Mesendoderm (in vitro differentiated cells): ENCODE results near the gene SLC30A7. TPM values are rescaled to one million over a fixed set of nuclear protein-coding genes. Genes with fewer than 3 reads are reported as not detected.
A peak's percentile ranks its signal among the peaks of the same experiment; 100 is the strongest.
"Not testable (repeated sequence)": the region's sequence is repeated elsewhere in the genome, so short reads cannot be mapped to it uniquely, and the experiment has no call there.

Source experiments
- DNase-seq: peaks from one replicate; pipeline ENCODE4 v3.0.0; 2013
- H2AK5ac ChIP-seq: 2 replicates; pipeline ENCODE4 v1.6.1; 2013; ENCODE audit warnings: low read length, inconsistent platforms
- H2BK120ac ChIP-seq: 2 replicates; pipeline ENCODE4 v1.6.1; 2013; ENCODE audit warnings: low read depth, mild to moderate bottlenecking, low read length, moderate library complexity, mixed read lengths
- H2BK15ac ChIP-seq: replicated peaks from 2 replicates; pipeline ENCODE4 v1.6.1; 2013; ENCODE audit warnings: low read depth, mild to moderate bottlenecking, moderate library complexity
- H2BK5ac ChIP-seq: 2 replicates; pipeline ENCODE4 v1.6.1; 2013; ENCODE audit warnings: low read length, inconsistent platforms
- H3K18ac ChIP-seq: 2 replicates; pipeline ENCODE4 v1.6.1; 2013; ENCODE audit warnings: mild to moderate bottlenecking, low read length, mixed read lengths
- H3K23ac ChIP-seq: one replicate; pipeline ENCODE4 v1.6.1; 2013; ENCODE audit warnings: low read length
- H3K27ac ChIP-seq: 2 replicates; pipeline ENCODE4 v1.5.1; 2013; ENCODE audit warnings: low read depth, mild to moderate bottlenecking, inconsistent platforms, low read length, moderate library complexity
- H3K27me3 ChIP-seq: 2 replicates; pipeline ENCODE4 v1.6.1; 2013; ENCODE audit warnings: low read length, control low read depth, mild to moderate bottlenecking, inconsistent platforms; ENCODE audit not compliant: insufficient read depth, poor library complexity
- H3K36me3 ChIP-seq: 2 replicates; pipeline ENCODE4 v1.6.1; 2013; ENCODE audit warnings: low read length, inconsistent platforms; ENCODE audit not compliant: control insufficient read depth, insufficient read depth
- H3K4ac ChIP-seq: one replicate; pipeline ENCODE4 v1.6.1; 2013; ENCODE audit warnings: low read depth, mild to moderate bottlenecking, low read length, moderate library complexity
- H3K4me1 ChIP-seq: 2 replicates; pipeline ENCODE4 v1.6.1; 2013; ENCODE audit warnings: low read depth, low read length, inconsistent platforms; ENCODE audit not compliant: control insufficient read depth
- H3K4me2 ChIP-seq: 2 replicates; pipeline ENCODE4 v1.6.1; 2013; ENCODE audit warnings: low read length
- H3K4me3 ChIP-seq: 2 replicates; pipeline ENCODE4 v1.5.1; 2013; ENCODE audit warnings: mild to moderate bottlenecking, low read length
- H3K56ac ChIP-seq: one replicate; pipeline ENCODE4 v1.6.1; 2013; ENCODE audit warnings: low read length
- H3K79me1 ChIP-seq: 2 replicates; pipeline ENCODE4 v1.6.1; 2013; ENCODE audit warnings: low read length, inconsistent platforms
- H3K79me2 ChIP-seq: 2 replicates; pipeline ENCODE4 v1.6.1; 2013; ENCODE audit warnings: mild to moderate bottlenecking, low read length; ENCODE audit not compliant: control insufficient read depth, insufficient read depth
- H3K9ac ChIP-seq: 2 replicates; pipeline ENCODE4 v1.6.1; 2013; ENCODE audit warnings: low read length, inconsistent platforms
- H4K5ac ChIP-seq: one replicate; pipeline ENCODE4 v1.6.1; 2013; ENCODE audit warnings: low read length
- H4K8ac ChIP-seq: one replicate; pipeline ENCODE4 v1.6.1; 2013; ENCODE audit warnings: low read depth, mild to moderate bottlenecking, control low read depth, low read length, moderate library complexity
- WGBS: extraction: QIAGEN DNeasy Blood & Tissue Kit; methylation state at CpG from one replicate; pipeline ENCODE4 v1.1.7; 2013; ENCODE audit warnings: low lambda C conversion rate, missing lambda C conversion rate; ENCODE audit not compliant: insufficient coverage; ENCODE audit errors: extremely low coverage; 5-methylcytosine and 5-hydroxymethylcytosine counted together
- polyA plus RNA-seq, 2 experiments: library from polyadenylated mRNA; stranded (reverse); fragments of 200-250 nt; gene quantifications; one replicate each; pipeline ENCODE4 v1.2.3, GENCODE V29; 2013

SLC30A7 gene, protein sequence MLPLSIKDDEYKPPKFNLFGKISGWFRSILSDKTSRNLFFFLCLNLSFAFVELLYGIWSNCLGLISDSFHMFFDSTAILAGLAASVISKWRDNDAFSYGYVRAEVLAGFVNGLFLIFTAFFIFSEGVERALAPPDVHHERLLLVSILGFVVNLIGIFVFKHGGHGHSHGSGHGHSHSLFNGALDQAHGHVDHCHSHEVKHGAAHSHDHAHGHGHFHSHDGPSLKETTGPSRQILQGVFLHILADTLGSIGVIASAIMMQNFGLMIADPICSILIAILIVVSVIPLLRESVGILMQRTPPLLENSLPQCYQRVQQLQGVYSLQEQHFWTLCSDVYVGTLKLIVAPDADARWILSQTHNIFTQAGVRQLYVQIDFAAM
- 11.2 TPM for polyA plus RNA-seq (2013, experiment 1 of 2)
- 10.5 TPM for polyA plus RNA-seq (2013, experiment 2 of 2)

DNA sequence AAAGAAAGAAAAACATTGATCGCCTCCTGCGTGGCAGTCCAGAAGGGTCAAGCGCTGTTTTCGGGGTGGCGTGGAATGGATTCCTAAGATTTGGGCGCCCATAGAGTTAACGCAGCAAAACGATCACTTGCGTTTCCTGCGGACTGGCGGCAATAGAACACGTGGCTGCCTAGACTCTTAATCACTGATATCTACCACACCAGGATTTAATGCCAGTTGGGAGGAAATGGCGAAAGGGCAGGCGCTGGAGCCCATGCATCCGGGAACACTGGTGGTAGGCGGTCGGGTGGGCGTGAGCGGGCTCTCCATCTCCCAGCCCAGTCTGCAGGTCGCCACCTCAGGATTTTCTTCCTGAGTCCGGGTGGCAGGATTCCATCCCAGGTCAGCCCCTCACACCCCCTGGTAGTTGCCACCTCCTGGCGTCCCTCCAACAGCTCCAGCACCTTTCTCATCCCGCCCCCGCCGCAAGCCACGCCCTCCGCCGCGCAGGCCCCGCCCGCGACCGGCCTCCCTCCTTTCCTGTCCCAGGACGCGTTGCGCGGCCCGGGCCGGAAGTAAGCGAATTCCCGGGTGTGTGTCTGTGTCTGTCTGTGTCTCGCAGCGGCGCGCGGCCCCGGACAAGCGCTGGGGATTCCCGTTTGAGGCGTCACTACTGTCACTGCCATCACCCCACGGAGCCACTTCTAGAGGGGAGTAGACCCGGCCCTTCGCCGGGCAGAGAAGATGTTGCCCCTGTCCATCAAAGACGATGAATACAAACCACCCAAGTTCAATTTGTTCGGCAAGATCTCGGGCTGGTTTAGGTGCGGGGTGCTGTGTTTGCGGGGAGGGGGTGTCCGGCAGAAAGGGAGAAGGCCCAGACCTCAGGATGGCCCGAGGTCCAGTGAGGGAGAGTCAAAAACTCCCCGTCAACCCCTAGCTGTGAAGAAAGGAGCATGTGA, at the start of gene SLC30A7:
Gene SLC30A7, plus strand, starts transcription at position 551 of the 941 bp plus-strand sequence. Its CDS starts 173 bp downstream, at position 724.
- Histone ChIP-seq H2BK5ac (peak within 1 kb of the TSS; percentile 45), H2BK120ac (no peak within 1 kb of the TSS), H3K36me3 (no peaks in the 10 kb centered on the region), H3K4me2 (peak within 1 kb of the TSS; percentile 93), H3K56ac (peak within 1 kb of the TSS; percentile 93), H3K79me1 (peaks cover 12% of the 10 kb centered on the region), H3K18ac (peak within 1 kb of the TSS; percentile 61), H3K27ac (peak within 1 kb of the TSS; percentile 99), H3K9ac (peak within 1 kb of the TSS; percentile 95), H2AK5ac (no peak within 1 kb of the TSS), H2BK15ac (no peak within 1 kb of the TSS), H3K27me3 (no peaks in the 10 kb centered on the region), H4K5ac (no peak within 1 kb of the TSS), H4K8ac (no peak within 1 kb of the TSS), H3K4me3 (peak within 1 kb of the TSS; percentile 99), H3K4me1 (peaks cover 3% of the 10 kb centered on the region), H3K4ac (peak within 1 kb of the TSS; percentile 98), H3K79me2 (peaks cover 24% of the 10 kb centered on the region), H3K23ac (no peak within 1 kb of the TSS)
- WGBS = no CpG with 5 or more reads among the region's 62 CpGs
- DNase-seq = peak; percentile 97

- no peak for DNase-seq
- Histone ChIP-seq H3K27ac (no peak overlapping the region), H3K4ac (no peak overlapping the region), H3K4me2 (no peak overlapping the region), H3K4me1 (no peaks in the 10 kb centered on the region), H4K8ac (no peak overlapping the region), H3K56ac (no peak overlapping the region), H4K5ac (no peak overlapping the region), H3K9ac (no peak overlapping the region), H3K4me3 (no peak overlapping the region), H3K36me3 (no peaks in the 10 kb centered on the region), H3K79me1 (no peaks in the 10 kb centered on the region), H2BK5ac (no peak overlapping the region), H2BK120ac (no peak overlapping the region), H2AK5ac (no peak overlapping the region), H2BK15ac (no peak overlapping the region), H3K23ac (no peak overlapping the region), H3K18ac (no peak overlapping the region), H3K79me2 (no peaks in the 10 kb centered on the region), H3K27me3 (no peaks in the 10 kb centered on the region)
- WGBS = no CpG with 5 or more reads among the region's 2 CpGs
These were observed 48.4 kb upstream of the SLC30A7 start for GRCh38 chr1:100847361-100848082.

DNA sequence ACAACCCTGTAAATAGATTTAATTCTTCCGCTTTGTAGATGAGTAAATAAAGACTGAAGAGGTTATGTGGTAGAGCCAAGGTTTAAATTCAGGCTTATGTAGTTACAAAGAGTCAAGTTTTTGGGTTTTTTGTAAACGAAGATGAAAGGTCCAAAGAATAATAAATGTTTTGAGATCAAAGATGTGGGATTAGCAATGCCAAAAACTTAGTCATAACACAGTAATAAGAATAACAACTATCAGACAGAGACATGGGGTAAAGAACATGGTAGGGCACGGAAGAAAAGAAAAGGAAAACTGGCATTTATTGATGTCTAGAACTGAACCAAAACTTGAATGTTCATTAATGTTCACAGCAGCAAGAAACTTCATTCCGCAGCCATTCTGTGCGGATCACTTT, 44.2 kb upstream of the SLC30A7 start:
- no peaks in the 10 kb centered on the region for H3K4me1 ChIP-seq
- no peak overlapping the region for H3K18ac ChIP-seq
- no peaks in the 10 kb centered on the region for H3K79me2 ChIP-seq
- no peak overlapping the region for H3K56ac ChIP-seq
- no peak overlapping the region for H3K27ac ChIP-seq
- H2BK120ac ChIP-seq = no peak overlapping the region
- H3K4ac ChIP-seq = no peak overlapping the region
- no CpG with 5 or more reads among the region's 5 CpGs for WGBS
- no peak overlapping the region for H2BK15ac ChIP-seq
- no peak overlapping the region for H3K4me3 ChIP-seq
- no peaks in the 10 kb centered on the region for H3K79me1 ChIP-seq
- H3K4me2 ChIP-seq = no peak overlapping the region
- no peak overlapping the region for H2AK5ac ChIP-seq
- H4K8ac ChIP-seq = no peak overlapping the region
- H3K23ac ChIP-seq = no peak overlapping the region
- no peak overlapping the region for H4K5ac ChIP-seq
- H3K36me3 ChIP-seq = no peaks in the 10 kb centered on the region
- H3K9ac ChIP-seq = no peak overlapping the region
- H3K27me3 ChIP-seq = no peaks in the 10 kb centered on the region
- no peak overlapping the region for H2BK5ac ChIP-seq
- DNase-seq = no peak

GRCh38 chr1:100852976-100853375, 42.9 kb upstream of the SLC30A7 start:
- Histone ChIP-seq H3K4me2 (no peak overlapping the region), H2AK5ac (no peak overlapping the region), H4K8ac (no peak overlapping the region), H3K4ac (no peak overlapping the region), H3K18ac (no peak overlapping the region), H3K9ac (no peak overlapping the region), H3K79me2 (no peaks in the 10 kb centered on the region), H3K4me1 (no peaks in the 10 kb centered on the region), H3K27me3 (no peaks in the 10 kb centered on the region), H3K27ac (no peak overlapping the region), H2BK15ac (no peak overlapping the region), H3K36me3 (no peaks in the 10 kb centered on the region), H2BK120ac (no peak overlapping the region), H3K23ac (no peak overlapping the region), H3K4me3 (no peak overlapping the region), H2BK5ac (no peak overlapping the region), H4K5ac (no peak overlapping the region), H3K79me1 (no peaks in the 10 kb centered on the region), H3K56ac (no peak overlapping the region)
- no peak for DNase-seq
- no CpG with 5 or more reads among the region's 3 CpGs for WGBS

- not testable (repeated sequence) for H3K4me2 ChIP-seq, H3K79me2 ChIP-seq, H3K27me3 ChIP-seq, H2AK5ac ChIP-seq, H3K27ac ChIP-seq, H3K56ac ChIP-seq, H3K36me3 ChIP-seq, H2BK5ac ChIP-seq, H4K5ac ChIP-seq, H3K23ac ChIP-seq, H3K79me1 ChIP-seq, H3K9ac ChIP-seq, H3K4ac ChIP-seq, H4K8ac ChIP-seq, H3K4me3 ChIP-seq, H3K18ac ChIP-seq, DNase-seq, H2BK15ac ChIP-seq, H2BK120ac ChIP-seq, H3K4me1 ChIP-seq
These were observed 40.8 kb upstream of the SLC30A7 start for GRCh38 chr1:100855116-100855515.
